ENCODE results near the gene GP2.
"Not testable (repeated sequence)": the region's sequence is repeated elsewhere in the genome, so short reads cannot be mapped to it uniquely, and the experiment has no call there.

The GP2 gene

DNA sequence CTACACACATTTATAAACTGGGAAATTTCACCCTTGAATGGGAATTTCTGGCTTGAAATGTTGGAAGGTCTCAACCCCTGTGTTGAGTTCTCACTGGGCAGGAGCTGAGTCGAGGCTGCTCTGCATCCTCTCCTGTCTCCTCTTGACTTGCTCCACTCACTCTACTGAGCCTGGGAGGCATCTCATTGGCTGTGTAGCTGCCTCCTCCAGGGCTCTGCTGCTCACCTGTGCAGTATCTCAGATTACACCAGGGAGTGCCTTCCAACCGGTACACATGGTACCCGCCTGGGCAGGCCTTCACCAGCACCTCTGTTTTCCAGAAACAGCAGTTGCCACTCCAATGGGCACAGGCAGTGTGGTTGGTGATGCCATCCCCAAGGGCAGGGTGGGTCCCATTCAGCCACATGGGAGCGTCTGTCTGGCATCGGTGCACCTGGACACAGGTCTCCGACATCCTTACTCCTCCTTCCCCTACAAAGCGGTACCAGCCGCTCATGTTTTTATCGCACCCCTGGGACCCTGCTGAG lies 3.7 kb downstream of the GP2 start:
- no peak for DNase-seq (ENCODE audit: low read depth)

DNA sequence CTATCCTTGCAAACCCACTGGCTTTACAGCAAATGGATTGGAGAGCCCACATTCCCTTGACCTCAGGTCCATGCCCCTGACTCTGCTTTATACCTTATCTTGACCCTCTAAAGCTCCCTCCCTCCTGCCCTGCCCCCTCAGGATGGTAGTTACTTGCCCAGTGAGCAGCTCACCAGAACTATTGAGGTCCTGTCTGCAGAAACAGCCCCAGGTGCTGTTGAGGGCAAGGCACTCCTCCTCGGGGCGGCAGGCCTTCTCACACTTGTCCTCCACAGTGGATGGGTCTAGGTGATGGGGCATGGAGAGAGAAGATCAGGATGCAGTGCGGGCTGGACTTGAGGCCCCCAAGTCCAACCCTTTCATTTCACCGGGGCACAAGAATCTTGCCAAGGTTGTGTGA lies 4.6 kb downstream of the GP2 start:
- DNase-seq (ENCODE audit: low read depth), result no peak

DNA sequence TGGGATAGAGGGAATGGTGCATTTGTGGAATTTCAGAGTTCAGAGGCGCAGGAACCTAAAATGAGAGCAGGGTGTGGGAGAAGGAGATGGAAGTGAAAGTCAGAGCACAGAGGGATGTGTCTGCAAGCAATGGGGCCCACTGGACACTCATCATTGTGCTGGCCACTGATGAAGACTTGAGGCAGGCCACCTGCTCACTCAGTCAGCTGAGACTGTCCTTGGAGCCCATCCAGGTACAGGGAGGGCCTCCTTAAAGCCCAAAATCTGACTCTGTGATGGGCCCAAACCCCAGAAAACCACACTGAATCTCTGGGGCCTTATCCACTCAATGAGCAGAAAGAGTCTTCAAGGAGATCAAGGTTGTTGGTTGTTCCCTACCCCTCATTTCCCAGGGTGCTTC lies 5.6 kb downstream of the GP2 start:
- DNase-seq (ENCODE audit: low read depth), result no peak

DNA sequence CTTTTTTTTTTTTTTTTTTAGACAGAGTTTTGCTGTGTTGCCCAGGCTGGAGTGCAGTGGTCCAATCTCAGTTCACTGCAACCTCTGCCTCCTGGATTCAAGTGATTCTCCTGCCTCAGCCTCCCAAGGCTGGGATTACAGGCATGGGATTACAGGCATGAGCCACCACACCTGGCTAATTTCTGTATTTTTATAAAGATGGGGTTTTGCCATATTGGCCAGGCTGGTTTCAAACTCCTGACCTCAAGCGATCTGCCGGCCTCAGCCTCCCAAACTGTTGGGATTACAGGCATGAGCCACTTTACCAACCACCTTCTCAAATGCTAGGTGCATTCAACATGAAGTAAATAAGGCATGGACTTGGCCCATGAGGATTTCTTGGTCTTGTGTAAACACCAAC lies 6.3 kb downstream of the GP2 start:
- not testable (repeated sequence) for DNase-seq (ENCODE audit: low read depth)

DNA sequence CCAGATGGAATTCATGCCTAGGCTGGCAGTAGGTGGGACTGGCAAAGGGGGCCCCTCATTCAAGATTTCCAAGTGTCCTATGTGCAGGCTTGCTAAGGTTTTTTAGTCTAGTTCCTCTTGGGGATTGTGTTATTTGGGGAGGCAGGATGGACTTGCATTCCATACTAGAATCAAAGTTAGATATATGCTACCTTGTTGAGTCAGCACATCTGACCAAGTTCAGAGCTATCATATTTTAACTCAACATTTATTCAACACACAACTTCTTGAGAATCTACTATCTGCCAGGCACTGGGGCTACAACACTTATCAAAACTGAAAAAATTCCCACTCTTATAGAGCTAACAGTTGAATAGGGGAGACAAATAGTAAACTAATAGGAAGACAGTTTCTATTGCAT lies 6.7 kb downstream of the GP2 start:
- DNase-seq (ENCODE audit: low read depth), result no peak

DNA sequence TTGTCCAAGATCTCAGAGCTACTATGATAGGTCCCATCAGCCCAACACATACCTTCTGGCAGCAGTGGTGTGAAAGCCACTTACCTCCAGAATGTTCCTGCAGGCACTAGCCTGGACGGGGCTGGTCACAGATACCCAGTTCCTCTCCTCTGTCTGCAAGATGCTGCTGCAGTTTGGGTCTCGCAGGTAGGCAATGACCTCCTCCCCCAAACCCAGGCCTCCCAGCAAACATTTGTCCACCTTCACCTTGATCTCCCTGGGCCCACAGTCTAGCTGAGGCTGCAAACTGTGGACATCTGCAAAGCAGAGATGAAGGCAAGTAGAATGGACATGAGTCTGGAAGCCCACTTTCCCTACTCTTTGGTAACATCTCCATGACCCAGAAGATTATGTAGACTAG lies 7.1 kb downstream of the GP2 start:
- no peak for DNase-seq (ENCODE audit: low read depth)

DNA sequence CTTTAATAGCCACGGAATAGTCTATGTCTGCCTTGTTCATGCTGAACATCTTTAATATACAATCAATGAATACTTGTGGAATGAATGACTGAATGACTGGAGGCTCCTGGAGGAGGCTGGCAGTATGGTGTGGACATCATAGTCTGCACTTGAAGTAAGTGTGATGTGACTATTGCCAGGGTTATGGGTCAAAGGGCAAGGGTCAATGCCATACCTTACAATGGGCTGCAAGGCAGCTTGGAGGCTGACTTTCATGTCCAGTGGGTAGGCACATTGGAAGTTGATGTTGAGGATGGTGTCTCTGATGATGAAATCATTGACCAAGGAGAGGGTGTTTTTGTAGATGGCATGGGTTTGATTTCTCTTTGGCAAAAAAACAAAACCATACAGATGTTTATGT lies 7.9 kb downstream of the GP2 start:
- DNase-seq (ENCODE audit: low read depth), result no peak

DNA sequence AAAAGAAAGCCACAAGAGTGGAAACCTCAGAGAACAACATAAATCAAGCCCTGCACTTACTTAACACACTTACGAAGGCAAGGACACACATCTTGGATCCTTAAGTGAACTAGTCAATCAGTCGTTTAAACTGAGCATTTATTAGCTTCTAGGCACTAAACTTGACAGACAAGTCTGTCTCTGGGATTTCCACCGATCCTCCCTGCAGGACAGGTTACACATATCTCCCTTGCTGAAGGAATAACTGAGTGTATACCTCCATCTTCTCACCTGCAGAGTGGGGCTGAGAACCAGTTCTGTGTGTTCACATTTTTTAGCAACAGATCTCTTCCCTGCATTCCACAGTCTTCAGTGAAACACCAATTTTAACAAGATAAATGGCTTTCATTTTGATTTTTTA lies 8.9 kb downstream of the GP2 start:
- DNase-seq (ENCODE audit: low read depth), result no peak

DNA sequence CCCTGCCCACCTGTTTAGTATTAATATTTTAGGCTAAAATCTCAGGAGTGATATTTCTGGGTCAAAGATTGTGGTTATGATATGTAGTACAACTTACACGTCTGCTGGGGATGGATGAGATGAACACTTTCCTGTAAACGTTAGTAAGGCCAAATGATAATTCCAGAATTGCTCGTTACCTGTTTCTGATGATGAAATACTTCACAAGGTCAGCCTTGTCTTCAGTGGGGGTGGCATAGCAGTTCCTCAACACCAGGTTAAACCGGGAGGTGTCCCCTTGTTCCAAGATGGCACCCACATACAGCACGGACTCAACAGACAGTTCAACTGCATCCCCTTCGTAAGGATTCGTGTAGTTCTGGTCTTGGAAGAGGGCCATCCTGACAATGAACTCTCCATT lies 9.3 kb downstream of the GP2 start:
- no peak for DNase-seq (ENCODE audit: low read depth)

DNA sequence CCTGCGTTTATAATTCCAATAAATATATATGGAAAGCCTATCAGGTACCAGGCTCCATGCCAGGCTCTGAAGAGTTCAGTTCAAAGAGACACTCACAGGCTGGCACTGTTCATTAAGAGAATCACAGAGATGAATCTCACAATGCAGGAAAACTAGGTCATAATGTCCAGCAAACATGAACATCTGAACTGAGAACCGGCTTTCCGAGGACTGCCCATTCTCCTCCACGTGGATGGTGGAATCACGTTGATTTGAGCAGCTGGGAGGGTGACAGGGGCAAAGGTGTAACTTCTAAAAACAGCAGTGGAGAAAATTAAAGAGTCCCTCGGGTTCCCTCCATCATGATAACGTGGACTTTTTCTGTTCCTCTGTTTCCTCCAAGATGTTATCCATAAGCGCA lies 10.2 kb downstream of the GP2 start:
- no peak for DNase-seq (ENCODE audit: low read depth)

DNA sequence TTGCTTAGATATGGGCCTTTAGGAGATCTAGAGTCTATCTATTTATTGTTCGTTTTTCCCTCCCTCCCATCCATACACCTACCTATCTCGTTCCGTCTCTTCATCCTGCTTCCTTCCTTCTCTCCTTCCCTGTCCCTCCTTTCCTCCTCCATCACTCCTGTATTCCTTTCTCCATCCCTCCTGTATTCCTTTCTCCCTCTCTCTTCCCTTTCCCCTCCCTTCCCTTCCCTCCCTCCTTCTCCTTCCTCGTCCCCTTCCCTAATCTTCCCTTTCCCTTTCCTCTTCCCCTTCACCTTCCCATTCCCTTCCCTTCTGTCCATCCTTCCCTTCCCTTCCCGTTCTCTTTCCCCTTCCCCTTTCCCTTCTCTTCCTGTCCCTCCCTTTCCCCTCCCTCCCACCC lies 10.6 kb downstream of the GP2 start:
- DNase-seq (ENCODE audit: low read depth), result no peak

DNA sequence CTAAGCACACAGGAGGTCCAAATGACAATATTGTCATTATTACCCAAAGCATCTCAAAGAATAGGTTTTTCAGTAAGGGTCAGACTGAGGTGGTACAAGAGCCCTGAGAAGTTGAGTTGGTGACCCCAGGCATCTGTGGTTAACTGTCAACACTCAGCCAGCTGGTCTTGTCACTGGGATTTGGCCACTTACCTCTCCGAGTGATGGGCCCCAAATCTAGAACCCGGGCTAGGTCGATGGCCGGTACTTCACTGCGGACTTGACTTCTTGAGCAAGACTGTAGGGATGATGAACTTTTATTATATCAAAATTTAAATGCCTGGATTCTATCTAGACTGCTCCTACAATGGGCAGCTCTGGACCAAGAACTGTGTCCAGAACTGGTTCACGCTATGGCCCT lies 11.5 kb downstream of the GP2 start:
- no peak for DNase-seq (ENCODE audit: low read depth)

DNA sequence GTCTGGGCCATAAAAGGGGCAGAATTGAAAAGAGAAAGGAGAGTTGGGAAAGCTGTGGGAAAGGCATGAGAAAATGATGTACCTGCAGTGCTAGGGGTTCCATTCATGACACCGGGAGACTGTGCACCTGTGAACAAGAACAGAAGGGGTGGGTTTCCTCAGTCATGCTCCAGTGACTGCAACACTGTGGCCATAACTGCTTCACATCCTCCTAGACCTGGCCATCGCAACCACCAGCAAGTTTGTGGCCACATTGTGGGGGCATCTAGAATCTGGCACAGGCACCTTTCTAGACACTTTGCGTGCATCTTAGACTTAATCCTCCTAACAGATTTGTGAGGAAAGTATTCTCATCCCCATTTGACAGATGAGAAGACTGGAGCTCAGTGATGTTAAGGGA lies 12.7 kb downstream of the GP2 start:
- no peak for DNase-seq (ENCODE audit: low read depth)

DNA sequence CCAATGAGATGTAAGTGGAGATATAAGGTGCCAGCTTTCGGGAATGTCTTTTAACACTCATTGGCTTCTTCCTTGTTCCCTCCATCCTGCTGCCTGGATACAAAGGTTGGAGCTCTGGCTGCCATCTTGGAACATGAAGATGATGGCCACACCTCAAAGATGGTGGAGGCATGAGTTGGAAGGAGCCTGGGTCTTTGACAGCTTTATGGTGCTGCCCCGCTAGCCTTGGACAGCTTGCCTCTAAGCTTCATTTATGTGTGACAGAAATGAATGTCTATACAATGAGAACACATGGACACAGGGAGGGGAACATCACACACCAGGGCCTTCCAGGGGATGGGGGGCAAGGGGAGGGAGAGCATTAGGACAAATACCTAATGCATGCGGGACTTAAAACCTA lies 13.6 kb downstream of the GP2 start:
- DNase-seq (ENCODE audit: low read depth), result no peak

DNA sequence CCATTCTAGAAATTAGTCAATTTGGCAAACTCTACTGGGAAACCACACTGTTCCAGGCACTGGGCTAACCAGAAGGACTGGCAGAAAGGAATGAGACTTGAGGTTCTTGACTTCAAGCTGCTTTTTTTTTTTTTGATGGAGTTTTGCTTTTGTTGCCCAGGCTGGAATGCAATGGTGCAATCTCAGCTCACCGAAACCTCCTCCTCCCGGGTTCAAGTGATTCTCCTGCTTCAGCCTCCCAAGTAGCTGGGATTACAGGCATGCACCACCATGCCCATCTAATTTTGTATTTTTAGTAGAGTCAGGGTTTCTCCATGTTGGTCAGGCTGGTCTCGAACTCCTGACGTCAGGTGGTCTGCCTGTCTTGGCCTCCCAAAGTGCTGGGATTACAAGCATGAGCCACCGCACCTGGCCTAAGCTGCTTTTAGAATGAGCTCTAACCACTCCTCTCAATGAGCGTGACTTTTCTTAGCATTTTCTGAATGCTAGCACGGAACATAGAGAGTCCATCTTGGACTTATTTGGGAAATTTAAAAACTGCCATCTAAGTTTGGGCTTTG lies 14.7 kb downstream of the GP2 start:
- DNase-seq (ENCODE audit: low read depth), result not testable (repeated sequence)

DNA sequence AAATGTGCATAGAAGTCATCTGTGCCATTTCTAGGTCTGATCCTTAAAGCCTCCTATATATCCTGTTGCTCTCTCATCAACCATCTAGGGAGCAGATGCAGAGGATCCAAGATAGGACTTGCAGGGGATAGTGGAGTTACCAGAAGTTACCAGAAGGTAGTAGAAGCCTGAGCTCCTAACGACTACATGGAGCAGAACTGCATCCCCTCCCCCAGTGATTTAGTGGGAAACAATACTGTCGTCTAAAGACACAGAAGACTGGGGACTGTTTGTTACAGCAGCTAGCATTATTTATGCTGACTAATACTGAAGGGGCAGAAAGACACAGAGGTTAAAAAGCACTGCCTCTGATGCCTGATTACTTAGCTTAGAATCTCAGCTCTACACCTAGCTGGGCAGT lies 15.8 kb downstream of the GP2 start:
- no peak for DNase-seq (ENCODE audit: low read depth)

DNA sequence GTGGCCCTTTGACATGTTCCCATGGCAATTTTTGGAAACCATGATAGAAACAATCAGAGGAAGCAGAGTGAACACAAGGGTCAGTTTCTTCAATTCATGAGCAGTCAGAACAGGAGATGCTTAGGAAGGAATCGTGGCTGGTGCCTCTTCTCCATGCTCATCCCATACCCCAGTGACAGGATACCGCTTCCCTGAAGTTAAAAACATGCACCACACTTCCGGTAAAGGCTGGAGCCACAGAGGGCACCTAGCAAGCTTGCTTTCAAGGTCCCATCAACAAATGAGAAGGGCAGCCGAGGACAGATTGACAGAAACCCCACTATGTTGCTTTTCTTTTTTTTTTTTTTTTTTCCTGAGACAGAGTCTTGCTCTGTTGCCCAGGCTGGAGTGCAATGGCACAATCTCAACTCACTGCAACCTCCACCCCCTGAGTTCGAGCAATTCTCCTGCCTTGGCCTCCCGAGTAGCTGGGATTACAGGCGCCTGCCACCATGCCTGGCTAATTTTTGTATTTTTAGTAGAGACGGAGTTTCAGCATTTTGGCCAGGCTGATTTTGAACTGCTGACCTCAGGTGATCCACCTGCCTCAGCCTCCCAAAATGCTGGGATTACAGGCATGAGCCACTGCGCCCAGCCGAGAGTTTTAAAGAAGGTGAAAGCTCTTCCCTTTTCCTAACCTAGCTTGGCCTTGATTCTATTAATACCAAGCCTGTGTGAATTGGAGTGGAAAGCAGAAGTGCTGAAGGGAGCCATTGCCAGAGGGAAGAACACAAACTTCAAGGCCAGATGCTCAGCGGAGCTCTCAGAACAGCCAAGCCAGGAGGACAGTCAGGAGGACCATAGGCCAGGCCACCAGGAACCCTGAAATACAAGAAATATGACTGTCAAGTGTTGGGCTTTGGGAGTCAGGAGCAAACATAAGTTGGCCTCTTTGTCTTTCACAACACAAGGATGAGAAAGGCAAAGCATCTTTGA lies 16.6 kb downstream of the GP2 start:
- DNase-seq (ENCODE audit: low read depth), result no peak

DNA sequence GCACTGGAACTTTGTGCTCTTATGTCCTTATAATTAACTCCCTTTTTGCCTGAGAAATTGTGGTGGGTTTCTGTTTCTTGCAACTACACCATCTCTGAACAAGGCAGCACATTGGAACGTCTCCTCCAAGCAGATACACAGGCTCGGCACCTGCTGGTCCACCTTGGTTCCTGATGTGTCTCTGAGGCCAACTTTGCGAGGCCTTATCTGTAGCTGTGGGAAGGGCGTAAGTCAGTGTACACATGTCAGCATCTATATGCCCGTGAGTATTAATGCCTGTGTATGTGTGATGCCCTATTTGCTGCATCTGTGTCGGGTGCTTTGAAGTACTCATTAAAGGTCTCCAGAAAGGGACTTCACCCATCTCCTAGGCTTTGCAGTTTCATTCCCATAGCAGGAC lies 17.5 kb downstream of the GP2 start:
- no peak for DNase-seq (ENCODE audit: low read depth)

DNA sequence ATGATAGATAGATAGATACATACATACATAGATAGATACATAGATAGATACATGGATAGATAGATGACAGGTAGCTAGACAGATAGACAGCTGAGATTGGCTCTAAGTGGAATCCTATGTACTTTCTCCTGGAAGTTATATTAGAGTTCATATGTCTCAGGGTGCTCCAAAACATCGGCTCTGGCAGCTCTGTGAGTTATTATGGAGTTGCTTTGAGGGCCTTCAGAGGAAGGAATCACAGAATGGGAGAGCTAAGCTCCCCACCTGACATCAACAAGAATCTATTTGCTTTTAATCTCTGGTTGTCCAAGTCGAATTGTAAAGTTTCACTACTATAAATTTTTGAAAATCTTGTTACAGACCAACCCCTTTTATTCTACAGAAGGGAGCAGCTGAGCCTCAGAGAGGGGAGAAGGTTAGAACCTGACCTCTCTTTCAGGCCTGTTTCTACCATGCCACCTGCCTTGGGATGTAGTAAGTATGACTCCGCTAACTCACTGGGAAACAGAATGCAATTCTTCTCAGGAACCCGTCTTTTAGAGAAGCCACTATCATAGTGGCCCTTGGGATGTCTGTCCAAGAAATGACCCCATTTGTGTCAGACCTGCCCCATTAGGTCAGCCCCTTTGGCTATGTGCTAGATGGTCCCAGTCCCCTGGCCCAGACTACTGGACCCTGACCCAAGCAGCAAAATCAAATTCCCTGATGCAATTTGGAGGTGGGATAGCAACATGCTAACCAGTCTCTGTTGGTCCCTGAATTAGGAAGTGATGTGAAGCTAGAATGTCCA lies 18.3 kb downstream of the GP2 start:
- DNase-seq (ENCODE audit: low read depth), result no peak

DNA sequence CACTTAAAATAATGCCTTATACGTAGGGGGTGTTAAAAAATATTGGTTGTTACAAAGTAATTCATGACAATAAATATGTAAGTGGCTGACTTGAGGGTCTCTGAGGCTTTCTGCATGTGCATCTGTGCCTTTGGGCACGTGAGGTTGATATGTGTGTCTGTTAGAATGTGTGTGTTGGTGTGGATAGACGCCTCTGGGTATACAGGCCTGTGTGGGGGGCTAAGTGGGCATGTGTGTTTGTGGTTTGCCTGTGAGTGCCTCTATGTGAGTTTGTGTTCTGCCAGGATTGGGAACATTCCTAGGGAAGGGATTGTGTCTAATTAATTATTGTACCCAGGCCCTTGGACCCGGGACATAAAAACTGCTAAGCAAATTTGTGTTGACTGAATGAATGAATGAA lies 19.0 kb downstream of the GP2 start:
- no peak for DNase-seq (ENCODE audit: low read depth)

DNA sequence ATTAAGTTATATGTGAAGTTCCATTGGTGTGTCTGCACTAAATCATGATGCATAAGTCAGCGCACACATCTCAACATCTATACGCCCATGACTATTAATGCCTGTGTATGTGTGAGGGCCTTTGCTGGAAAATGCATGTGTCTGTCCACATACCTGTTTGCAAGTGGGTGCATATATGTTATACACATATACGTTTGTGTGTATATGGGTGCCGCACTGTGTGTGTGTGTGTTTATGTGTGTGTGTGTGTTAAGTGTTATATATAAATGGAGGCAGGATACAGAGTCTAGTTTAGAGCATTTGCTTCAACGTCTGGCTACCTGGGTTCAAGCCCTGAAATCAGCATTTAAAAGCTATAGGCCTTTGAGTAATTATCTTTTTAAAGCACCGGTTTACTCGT lies 19.5 kb downstream of the GP2 start:
- DNase-seq (ENCODE audit: low read depth), result no peak

DNA sequence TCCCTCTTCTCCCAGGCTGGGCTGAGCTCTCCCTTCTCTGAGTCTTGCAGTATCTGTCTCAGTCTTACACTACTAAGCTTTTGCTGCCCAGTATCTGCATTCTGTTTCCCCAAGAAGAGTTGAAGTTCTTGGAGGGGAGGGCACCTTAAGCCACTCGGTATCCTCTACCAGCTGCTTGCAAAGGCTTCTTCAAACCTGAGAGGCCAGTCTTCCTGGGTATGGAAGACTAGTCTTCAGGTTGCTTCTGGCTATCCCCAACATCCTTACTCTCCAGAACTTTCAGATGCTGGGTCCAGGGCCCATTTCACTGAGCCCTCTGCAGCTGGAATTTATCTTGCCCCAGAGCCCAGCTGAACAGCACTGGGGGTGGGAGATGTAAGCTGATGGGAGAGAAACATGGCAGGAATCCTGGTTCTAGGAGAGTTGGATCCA lies 20.1 kb downstream of the GP2 start:
- no peak for DNase-seq (ENCODE audit: low read depth)

DNA sequence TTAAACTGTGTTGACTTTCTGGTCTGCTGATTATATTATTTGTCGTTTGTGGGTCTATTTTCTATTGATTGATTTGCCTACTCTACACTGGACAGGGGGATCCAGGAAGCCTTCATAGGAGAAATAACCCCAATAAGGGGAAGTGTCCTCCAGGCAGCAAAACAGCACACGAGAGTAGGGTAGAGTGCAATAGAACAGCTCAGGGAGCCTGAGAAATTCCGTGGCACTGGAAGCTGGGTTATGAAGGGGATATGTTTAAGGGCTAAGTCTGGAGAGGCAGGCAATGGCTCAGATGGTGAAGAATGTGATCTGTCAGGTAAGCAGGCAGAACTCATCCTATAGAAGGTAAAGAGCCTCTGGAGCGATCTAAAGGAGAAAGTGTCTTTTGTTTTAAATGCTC lies 20.9 kb downstream of the GP2 start:
- DNase-seq (ENCODE audit: low read depth), result no peak
